OCI-LY3 (cell line): ENCODE measurements around the gene ITPKB.

ENCODE experiments used
- CTCF ChIP-seq: fragments of 200-600, 300-600 bp; sonication (generic); IDR thresholded peaks from 2 replicates; pipeline ENCODE4 v1.5.1; 2014; ENCODE audit warnings: antibody characterized with exemption, low read length, low read depth
- EZH2phosphoT487 ChIP-seq: fragments of 200-600 bp; shearing (Covaris generic); IDR thresholded peaks from 2 replicates; pipeline ENCODE4 v1.6.1; 2018; ENCODE audit warnings: antibody characterized with exemption, mixed run types, low read depth

GRCh38 chr1:226655251-226656163 lies 83.6 kb downstream of the ITPKB start:
- no peak for TF ChIP-seq CTCF
- TF ChIP-seq EZH2phosphoT487: no peak
